Measurements from ENCODE around the gene TEDC2.
"Not testable (repeated sequence)": the region's sequence is repeated elsewhere in the genome, so short reads cannot be mapped to it uniquely, and the experiment has no call there.

TEDC2 gene

DNA sequence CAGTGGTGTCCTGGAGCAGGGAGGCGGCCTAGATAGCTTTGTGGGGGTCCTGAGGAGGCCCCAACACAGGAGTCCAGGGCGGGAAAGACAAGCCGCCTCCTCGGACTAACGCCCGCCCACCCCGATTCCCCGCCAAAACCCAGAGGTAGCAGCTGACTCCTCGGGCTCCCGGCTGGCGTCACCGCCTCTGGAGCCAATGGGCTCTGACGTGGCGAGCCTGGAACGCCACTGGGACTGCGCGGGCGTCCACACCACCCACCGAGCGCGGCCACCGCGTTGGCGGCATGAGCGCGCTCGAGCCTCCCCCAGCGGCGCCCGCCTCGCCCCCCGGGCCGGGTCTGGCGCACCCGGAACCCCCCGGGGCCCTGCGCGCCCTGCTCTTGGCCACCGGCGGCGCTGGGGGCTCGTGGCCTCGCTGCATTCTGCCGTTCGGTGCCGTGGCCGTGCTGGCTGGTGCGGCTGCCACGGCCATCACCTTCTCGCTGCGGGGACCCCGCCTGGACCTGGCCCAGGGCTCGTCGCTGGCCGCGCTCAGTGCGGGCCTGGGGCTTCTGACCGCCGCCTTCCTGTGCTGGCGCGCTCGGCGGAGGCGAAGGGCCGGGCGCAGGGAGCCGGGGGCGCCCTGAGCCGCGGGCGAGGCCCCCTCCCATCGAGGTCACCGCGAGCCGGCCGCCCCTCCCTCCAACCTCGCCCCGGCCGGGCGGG, 7.8 kb downstream of the TEDC2 start:
- peak; percentile 92 for DNase-seq

DNA sequence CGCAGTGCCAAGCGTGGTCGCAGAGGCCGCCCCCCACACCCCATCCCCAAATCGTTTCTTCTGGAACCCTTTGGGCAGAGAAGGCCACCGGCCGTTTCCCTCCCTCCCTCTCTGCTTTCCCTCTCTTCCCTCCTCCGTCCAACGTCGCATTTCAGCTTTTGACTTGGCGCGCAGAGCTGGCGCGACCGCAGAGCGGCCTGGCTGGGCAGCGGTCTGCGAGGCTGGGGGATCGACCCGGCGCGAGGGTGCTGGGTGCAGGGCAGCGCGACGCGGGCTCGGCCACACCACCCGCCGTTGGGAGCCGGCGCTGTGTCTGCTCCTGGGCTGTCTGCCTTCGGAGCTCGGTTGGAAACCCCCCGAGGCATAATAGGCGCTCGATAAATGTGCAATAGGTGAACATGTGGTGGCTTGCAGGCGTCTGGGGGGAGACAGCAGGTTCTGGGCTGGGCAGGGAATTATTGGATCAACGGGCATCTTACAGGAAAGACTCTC, 8.4 kb downstream of the TEDC2 start:
- DNase-seq = peak; percentile 86

DNA sequence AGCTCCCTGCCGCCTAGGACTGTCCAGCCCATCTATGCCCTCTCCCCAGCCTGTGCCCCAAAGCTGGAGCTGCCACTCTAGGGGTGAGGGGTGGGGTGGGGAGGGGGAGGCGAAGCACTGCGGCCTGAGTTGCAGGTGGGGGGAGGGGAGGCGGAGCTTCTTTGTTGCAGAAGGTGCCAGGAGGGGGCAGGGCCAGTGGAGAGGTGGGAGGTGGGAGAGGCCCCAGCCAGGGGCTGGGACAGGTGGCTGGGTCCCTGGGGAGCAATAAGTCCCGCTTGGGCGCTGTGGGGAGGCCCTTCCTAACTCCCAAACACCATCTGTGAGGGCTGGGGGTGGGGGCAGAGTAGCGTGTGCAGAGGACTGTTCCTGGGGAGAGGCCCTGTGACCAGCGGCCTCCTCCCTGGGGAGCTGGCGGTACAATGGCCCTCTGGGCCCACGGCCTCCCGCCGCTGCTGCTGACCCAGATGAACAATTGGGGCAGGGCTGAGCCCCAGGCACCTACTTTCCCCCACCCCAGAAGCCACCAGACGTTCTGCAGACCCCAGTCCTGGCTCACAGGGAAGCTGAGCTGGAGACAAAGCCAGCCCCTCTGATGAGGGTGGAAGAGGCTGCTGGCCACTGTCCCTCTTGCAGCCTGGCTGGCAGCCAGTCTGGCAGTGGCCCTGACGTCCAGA, 9.0 kb downstream of the TEDC2 start:
- peak; percentile 99 for DNase-seq

DNA sequence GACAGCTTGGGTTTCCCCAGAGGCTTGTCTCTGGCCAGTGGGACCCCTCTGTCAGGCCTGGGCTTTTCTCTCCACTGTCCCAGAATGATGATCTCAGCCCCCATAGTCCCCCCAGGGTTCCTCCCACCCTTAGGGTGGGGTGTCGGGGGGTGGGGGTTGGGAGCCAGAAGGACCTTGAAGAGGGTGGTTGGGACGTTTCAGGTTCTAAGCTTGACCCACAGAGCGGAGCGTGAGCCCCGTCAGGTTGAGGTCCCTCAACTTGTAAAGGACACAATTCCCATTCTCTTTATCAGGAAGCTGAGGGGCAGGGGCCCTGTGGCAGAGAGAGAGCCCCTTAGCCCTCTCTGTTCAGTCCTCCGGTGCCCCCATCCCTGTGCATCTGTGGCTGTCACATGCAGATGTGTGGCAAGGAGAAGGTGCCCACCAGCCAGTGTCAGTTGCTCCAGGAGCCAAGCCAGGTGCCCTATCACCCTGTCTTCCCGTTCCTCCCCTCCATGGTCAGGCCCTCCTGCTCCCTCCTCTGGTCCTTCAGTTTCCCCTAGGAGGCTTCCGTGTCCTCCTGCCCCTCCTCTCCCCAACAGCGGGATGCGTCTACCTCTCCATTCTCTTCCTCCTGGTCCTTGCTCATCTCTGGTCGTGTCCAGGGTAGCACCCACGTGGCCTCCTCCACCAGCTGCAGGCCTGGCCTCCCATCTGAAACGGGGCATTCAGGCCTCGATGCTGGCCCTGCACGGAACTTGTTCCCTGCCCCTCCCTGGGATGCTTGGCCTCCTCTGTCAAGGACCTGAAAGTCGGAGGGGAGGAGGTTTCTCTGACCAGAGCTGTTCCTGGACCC, 9.7 kb downstream of the TEDC2 start:
- no peak for DNase-seq

DNA sequence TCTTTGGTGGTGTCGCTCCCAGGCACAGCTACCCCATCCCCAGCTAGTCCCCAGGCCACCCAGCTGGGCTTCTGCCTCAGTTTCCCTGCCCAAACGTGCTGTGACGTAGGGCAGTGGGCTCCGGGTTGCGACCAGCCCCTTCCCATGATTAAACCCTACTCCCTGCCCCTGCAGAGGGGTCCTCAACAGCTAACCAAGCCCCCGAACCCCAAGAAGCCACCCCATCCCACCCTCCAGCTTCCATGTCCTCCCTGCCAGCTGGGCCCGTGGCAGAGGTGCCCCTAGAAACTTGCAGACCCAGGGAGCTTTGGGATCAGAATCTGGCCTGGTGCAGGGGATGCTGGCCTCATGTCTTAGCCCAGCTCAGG, 10.3 kb downstream of the TEDC2 start:
- no peak for DNase-seq

DNA sequence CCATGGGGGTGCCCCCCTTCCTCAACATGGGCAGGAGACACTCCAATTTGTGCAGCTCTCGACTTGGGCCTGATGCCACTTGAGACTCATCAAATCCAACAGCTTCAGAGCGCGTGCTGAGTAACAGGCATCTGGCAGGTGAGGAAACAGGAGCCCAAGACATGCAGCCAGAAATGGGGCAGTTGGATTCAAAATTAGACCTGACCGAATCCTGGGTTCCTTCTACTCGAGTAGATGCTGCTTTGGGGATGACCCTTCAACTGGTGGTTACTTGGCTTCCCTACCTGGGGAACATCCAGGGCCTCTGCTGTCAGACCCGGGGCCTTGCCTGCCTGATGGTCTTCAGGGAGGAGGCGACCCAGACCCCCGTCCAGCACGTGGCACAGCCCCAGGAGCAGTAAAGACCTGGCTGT, 10.7 kb downstream of the TEDC2 start:
- DNase-seq = peak; percentile 79

DNA sequence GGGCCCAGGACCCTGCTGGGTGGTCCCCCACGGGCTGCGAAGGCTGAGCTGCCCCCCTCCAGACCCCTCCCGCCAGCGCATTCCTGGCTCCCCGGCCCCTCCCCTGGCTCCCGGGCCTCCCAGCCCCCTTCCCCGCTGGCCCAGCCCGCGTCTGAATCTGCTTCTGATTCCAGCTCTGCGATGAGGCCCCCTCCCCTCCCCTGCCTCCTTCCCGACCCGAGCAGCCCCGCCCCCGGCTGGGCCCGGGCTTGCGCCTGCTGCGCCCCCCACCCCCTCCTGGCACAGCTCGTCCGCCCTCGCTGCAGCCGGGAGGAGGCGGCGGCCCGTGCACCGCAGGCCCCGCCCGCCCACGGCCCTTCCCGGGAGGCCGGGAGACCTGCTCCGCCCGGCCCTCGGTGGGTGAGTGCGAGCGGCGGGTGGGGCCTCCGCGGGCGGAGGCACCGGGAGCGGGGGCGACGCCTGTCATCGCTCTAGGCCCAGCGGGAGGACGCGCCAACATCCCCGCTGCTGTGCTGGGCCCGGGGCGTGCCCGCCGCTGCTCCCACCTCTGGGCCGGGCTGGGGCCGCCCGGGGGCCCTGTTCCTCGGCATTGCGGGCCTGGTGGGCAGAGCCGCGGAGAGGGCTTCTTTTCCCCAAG, 11.2 kb downstream of the TEDC2 start, which contains the start of gene NTN3:
NTN3 (plus strand) TSS at position 282 of the 637 bp plus-strand sequence. CDS start 405 bp downstream, outside the sequence.
- peak; percentile 89 for DNase-seq

DNA sequence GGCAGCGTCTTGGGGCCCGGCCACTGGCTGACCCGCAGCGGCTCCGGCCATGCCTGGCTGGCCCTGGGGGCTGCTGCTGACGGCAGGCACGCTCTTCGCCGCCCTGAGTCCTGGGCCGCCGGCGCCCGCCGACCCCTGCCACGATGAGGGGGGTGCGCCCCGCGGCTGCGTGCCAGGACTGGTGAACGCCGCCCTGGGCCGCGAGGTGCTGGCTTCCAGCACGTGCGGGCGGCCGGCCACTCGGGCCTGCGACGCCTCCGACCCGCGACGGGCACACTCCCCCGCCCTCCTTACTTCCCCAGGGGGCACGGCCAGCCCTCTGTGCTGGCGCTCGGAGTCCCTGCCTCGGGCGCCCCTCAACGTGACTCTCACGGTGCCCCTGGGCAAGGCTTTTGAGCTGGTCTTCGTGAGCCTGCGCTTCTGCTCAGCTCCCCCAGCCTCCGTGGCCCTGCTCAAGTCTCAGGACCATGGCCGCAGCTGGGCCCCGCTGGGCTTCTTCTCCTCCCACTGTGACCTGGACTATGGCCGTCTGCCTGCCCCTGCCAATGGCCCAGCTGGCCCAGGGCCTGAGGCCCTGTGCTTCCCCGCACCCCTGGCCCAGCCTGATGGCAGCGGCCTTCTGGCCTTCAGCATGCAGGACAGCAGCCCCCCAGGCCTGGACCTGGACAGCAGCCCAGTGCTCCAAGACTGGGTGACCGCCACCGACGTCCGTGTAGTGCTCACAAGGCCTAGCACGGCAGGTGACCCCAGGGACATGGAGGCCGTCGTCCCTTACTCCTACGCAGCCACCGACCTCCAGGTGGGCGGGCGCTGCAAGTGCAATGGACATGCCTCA, 12.0 kb downstream of the TEDC2 start:
- DNase-seq = no peak

DNA sequence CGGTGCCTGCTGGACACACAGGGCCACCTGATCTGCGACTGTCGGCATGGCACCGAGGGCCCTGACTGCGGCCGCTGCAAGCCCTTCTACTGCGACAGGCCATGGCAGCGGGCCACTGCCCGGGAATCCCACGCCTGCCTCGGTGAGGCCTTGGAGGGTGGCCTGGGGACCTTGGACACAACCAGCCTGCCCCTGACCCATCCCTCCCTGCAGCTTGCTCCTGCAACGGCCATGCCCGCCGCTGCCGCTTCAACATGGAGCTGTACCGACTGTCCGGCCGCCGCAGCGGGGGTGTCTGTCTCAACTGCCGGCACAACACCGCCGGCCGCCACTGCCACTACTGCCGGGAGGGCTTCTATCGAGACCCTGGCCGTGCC, 12.6 kb downstream of the TEDC2 start:
- DNase-seq = no peak

DNA sequence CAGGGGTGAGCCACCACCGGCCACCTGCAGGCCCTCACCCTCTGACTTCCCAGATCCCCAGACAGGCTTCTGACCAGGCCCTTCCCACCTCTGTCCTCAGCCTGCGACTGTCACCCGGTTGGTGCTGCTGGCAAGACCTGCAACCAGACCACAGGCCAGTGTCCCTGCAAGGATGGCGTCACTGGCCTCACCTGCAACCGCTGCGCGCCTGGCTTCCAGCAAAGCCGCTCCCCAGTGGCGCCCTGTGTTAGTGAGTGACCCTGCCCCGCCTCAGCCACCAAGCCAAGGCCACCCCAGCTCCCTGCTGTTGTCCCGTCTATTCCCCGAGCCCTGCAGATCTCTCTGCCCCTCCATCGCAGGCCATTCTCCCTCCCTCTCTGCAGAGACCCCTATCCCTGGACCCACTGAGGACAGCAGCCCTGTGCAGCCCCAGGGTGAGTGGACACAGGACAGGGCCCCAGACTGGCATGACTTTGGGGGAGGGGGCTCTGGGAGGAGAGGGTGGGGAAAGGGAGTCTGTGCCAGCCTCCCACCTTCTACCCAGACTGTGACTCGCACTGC, 13.1 kb downstream of the TEDC2 start:
- no peak for DNase-seq

DNA sequence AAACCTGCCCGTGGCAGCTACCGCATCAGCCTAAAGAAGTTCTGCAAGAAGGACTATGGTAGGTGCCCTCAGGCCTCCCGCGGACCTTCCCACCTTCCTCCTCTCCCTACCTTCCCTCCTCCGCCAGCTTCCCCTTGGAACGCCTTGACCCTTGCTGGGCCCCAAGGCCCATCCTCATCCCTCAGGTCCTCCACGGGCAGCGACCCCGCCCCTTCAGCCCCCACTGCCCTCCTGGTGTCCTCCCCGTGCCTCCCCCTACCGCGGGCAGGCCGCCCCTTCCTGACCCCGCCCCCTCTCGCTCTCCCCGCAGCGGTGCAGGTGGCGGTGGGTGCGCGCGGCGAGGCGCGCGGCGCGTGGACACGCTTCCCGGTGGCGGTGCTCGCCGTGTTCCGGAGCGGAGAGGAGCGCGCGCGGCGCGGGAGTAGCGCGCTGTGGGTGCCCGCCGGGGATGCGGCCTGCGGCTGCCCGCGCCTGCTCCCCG, 13.6 kb downstream of the TEDC2 start:
- DNase-seq = no peak

DNA sequence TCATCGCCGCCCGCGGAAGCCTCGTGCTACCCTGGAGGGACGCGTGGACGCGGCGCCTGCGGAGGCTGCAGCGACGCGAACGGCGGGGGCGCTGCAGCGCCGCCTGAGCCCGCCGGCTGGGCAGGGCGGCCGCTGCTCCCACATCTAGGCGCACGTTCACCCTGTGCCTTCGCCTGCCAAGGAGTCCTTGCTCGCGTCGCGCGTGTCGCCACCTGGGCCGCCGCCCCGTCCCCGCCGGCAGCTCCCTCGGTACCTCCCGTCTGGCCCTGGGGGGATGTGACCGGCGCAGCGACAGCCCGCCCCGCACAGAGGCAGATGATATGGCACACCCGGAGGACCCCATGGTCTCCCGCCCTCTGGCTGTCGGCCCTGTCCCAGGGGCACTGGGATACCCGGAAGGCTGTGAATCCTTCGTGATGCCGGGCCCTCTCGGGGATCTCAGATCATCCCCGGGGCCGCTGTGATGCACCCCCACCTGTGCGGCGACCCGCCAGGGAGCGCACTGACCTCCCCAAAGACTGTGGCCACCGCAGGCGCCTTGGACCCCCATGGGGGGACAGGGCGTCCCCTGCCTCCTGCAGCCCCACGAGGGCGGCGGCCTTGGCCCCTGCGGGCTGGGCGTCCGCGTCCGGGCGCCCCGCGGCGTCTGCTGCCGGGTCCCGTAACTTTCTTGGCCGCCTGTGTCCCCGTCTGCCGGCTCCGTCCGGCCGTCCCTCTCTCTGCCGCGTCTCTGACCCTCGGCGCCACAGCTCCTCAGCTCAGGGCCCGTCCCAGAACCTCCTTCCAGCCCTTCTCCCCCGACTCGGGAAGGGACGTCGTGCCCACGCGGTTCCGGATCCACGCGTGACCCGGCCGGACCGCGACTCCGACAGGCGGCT, 14.3 kb downstream of the TEDC2 start:
- peak; percentile 33 for DNase-seq

DNA sequence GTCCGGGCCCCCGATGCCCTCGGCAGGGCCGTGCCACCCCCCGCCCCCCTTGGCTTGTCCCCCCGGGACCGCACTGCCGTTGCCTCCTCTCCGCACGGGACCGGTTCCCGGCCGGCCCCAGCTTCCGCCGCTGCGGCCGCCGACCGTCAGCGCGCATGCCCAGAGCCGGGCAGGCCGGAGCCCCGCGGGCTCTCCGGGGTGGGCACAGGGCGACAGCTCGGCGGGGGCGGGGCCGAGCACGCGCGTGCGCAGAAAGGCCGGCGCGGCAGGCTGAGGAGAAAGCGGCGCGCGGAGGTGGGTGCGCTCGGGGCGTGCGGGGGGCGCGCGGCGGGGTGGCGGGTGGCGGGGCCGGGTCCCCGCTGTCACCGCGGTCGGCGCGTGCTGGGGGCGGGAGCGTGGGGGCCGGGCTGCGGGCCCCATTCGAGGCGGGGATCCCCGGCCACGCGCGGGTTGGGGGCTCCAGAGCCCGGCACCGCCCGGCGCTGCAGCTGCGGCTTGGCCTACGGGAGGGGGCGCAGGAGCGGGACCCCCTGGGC, 15.0 kb downstream of the TEDC2 start, which contains the start of gene TBC1D24:
TBC1D24 (plus strand) TSS at position 251 of the 536 bp plus-strand sequence. CDS start 21,022 bp downstream, outside the sequence.
- peak; percentile 71 for DNase-seq

DNA sequence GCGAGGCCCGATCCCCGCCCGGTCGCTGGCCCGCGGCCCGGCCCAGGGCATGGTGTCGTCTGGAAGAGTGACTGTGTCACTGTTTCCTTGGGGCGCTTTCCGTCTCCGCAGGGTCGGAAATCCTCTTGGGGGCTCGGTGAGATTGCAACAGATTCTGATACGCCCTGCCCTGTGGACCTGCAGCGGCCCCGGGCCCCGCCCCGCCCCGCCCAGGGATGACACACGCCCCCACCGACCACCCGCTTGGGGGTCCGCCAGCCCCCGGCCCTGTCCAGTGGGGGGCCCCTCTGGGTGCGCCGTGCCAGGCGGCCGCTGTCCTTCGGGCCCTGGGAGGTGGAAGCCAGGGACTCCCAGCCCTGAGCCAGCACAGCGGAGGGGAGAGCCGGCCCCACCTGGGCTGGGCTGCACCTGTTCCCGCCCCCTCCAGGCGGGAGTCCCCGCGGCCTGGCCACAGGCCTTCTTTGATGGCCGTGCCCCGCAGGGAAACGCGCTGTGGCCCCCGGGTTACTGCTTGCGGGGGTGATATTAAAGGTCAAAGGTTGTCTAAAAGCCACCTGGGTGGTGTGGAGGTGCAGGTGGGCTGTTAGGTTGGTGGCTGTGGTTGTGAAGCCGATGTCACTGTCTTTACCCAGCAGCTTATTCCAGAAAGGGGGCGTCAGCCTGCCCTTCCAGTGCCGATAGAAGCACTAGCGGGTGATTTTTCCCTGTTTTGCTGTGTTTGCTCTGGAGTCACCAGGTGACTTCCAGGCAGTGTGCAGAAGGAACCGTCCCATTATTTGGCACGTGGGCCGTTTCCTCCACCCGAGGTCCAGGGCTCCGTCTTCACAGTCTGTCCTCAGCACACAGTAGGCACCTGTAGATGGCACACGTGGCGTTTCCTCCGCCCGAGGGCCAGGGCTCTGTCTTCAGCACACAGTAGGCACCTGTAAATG, 15.8 kb downstream of the TEDC2 start:
- peak; percentile 44 for DNase-seq

DNA sequence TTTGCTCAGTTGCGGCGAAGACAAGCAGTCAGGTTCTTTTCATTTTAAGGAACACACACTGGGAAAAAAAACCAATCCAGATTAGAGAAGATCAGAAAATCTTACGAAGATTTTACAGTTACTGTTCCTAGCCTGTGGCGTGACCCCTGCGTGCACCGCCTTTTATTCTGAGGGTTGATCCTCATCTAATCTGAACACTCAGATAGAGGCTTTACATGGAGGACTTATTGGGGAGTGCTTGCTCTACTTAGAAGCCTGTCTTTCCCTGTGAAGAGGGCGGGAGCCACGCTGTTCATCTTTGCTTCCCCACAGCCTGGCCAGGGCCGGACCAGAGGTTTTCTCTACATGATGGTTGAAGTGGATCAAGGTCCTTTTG, 16.4 kb downstream of the TEDC2 start:
- no peak for DNase-seq

DNA sequence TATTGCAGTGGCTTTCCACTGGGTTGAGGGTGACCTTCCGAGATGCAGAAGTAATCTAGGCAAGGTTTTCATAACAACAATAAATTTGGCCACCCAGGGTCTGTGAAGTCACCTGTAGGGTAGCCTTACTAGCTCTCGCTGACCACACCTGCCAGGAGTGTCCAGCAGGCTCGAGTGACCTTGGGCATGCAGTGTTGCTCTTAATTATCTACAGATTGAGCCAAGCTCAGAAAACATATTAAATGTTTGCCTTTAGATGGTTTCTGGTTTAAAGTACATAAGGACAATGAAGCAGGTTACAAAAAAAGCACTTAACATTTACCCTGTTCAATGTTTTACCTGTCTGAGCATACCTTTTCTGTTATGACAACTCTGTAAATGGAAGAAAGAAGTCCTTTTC, 16.8 kb downstream of the TEDC2 start:
- no peak for DNase-seq

DNA sequence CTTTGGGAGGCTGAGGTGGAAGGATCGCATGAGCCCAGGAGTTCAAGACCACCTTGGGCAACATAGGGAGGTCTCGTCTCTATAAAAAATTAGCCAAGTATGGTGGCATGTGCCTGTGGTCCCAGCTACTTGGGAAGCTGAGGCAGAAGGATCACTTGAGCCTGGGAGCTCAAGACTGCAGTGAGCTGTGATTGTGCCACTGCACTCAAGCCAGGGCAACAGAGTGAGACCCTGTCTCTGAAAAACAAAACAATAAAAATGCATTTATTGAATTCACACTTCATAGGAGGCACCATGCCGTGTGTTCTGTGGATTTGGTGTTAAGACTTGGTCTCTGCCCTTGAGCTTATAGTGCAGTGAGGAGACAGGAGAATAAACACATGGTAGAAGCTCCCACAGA, 17.4 kb downstream of the TEDC2 start:
- DNase-seq = no peak

DNA sequence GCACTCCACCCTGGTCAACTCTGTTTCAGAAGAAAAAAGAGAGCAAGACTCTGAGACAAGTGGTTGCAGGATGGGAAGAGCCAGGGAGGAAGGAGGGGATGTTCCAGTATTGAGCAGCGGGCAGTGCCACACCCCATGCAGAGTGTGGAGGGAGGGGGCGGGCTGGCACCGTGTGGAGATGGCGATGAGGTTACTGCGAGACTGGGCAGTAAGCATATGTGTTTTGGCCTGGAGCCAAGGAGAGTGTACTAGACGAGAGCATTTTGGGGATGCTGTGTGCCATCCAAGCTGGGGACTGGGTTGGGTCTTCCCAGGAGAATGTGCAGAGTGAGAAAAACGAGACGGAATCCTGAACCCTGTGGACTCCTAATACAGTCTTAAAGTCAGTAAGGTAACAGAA, 18.4 kb downstream of the TEDC2 start:
- no peak for DNase-seq

DNA sequence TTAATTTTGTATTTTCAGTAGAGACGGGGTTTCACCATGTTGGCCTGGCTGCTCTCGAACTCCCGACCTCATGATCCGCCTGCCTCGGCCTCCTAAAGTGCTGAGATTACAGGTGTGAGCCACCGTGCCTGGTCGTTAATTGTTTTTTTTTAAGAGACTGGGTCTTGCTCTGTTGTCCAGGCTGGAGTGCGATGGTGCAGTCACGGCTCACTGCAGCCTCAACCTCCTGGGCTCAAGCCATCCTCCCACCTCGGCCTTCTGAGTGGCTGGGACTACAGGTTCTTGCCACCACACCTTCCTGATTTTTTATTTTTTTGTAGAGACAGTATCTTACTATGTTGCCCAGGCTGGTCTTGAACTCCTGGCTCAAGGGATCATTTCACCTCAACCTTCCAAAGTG, 20.1 kb downstream of the TEDC2 start:
- DNase-seq = not testable (repeated sequence)
